H9 (cell line): ENCODE results near the gene MTHFS. TPM values are rescaled to one million over a fixed set of nuclear protein-coding genes. Genes with fewer than 3 reads are reported as not detected.

Experiments
- DNase-seq: peaks from one replicate; pipeline ENCODE4 v3.0.0-alpha.2; 2017
- H2AFZ ChIP-seq: one replicate; pipeline ENCODE4 v1.6.1; 2013; ENCODE audit warnings: mild to moderate bottlenecking, low read length, control low read depth, moderate library complexity
- H2AK5ac ChIP-seq: 2 replicates; pipeline ENCODE4 v1.6.1; 2013; ENCODE audit warnings: low read length, control low read depth, mixed read lengths; ENCODE audit not compliant: insufficient read length
- H2BK120ac ChIP-seq: one replicate; pipeline ENCODE4 v1.6.1; 2013; ENCODE audit warnings: low read depth, mild to moderate bottlenecking, low read length, control low read depth, inconsistent platforms; ENCODE audit not compliant: poor library complexity, severe bottlenecking
- H2BK12ac ChIP-seq: 2 replicates; pipeline ENCODE4 v1.6.1; 2013; ENCODE audit warnings: low read length, control low read depth, mixed read lengths, low read depth; ENCODE audit not compliant: insufficient read length
- H2BK15ac ChIP-seq: 2 replicates; pipeline ENCODE4 v1.6.1; 2013; ENCODE audit warnings: low read depth, low read length, control low read depth
- H2BK20ac ChIP-seq: one replicate; pipeline ENCODE4 v1.6.1; 2013; ENCODE audit warnings: low read depth, mild to moderate bottlenecking, low read length, control low read depth, inconsistent platforms; ENCODE audit not compliant: poor library complexity, severe bottlenecking
- H2BK5ac ChIP-seq: 2 replicates; pipeline ENCODE4 v1.6.1; 2013; ENCODE audit warnings: low read length, control low read depth, mixed read lengths; ENCODE audit not compliant: insufficient read length
- H3K14ac ChIP-seq: 2 replicates; pipeline ENCODE4 v1.6.1; 2013; ENCODE audit warnings: low read length, control low read depth; ENCODE audit not compliant: insufficient read depth
- H3K18ac ChIP-seq: 2 replicates; pipeline ENCODE4 v1.6.1; 2013; ENCODE audit warnings: low read depth, mild to moderate bottlenecking, mixed read lengths, low read length, control low read depth; ENCODE audit not compliant: insufficient read length
- H3K23ac ChIP-seq: 2 replicates; pipeline ENCODE4 v1.6.1; 2013; ENCODE audit warnings: low read length, control low read depth, mixed read lengths, low read depth; ENCODE audit not compliant: insufficient read length
- H3K23me2 ChIP-seq: 2 replicates; pipeline ENCODE4 v1.6.1; 2013; ENCODE audit warnings: low read depth, mild to moderate bottlenecking, mixed read lengths, low read length, control low read depth; ENCODE audit not compliant: insufficient read length, poor library complexity, severe bottlenecking
- H3K27ac ChIP-seq: 2 replicates; pipeline ENCODE4 v1.5.1; 2013; ENCODE audit warnings: low read length, control low read depth, mixed read lengths, low read depth; ENCODE audit not compliant: insufficient read length
- H3K27me3 ChIP-seq: 2 replicates; pipeline ENCODE4 v1.6.1; 2013; ENCODE audit warnings: low read length, control low read depth, inconsistent platforms; ENCODE audit not compliant: insufficient read depth
- H3K4ac ChIP-seq: 2 replicates; pipeline ENCODE4 v1.6.1; 2013; ENCODE audit warnings: low read depth, mild to moderate bottlenecking, control low read depth, inconsistent platforms, low read length, moderate library complexity
- H3K4me1 ChIP-seq: 2 replicates; pipeline ENCODE4 v1.6.1; 2013; ENCODE audit warnings: low read length, control low read depth, inconsistent platforms; ENCODE audit not compliant: insufficient read depth
- H3K4me2 ChIP-seq: 2 replicates; pipeline ENCODE4 v1.6.1; 2013; ENCODE audit warnings: low read length, control low read depth, mixed read lengths; ENCODE audit not compliant: insufficient read length, insufficient read depth
- H3K56ac ChIP-seq: 2 replicates; pipeline ENCODE4 v1.6.1; 2013; ENCODE audit warnings: low read depth, mild to moderate bottlenecking, mixed read lengths, low read length, control low read depth; ENCODE audit not compliant: insufficient read length
- H3K79me1 ChIP-seq: 2 replicates; pipeline ENCODE4 v1.6.1; 2013; ENCODE audit warnings: low read depth, mild to moderate bottlenecking, moderate library complexity, low read length, control low read depth, inconsistent platforms; ENCODE audit not compliant: insufficient read depth, poor library complexity, severe bottlenecking
- H3K79me2 ChIP-seq: 2 replicates; pipeline ENCODE4 v1.6.1; 2013; ENCODE audit warnings: low read length, control low read depth, inconsistent platforms; ENCODE audit not compliant: insufficient read depth
- H3K9ac ChIP-seq: 2 replicates; pipeline ENCODE4 v1.6.1; 2013; ENCODE audit warnings: low read length, control low read depth, mixed read lengths; ENCODE audit not compliant: insufficient read length; ENCODE audit errors: extremely low read depth
- H3K9me3 ChIP-seq: one replicate; pipeline ENCODE4 v1.6.1; 2013; ENCODE audit warnings: low read depth, low read length, inconsistent platforms; ENCODE audit not compliant: control insufficient read depth
- H3T11ph ChIP-seq: one replicate; pipeline ENCODE4 v1.6.1; 2013; ENCODE audit warnings: mild to moderate bottlenecking, low read length, control low read depth, inconsistent platforms
- H4K20me1 ChIP-seq: one replicate; pipeline ENCODE4 v1.6.1; 2013; ENCODE audit not compliant: control insufficient read depth, insufficient read length, insufficient read depth
- H4K5ac ChIP-seq: 2 replicates; pipeline ENCODE4 v1.6.1; 2013; ENCODE audit warnings: low read depth, mild to moderate bottlenecking, mixed read lengths, low read length, control low read depth; ENCODE audit not compliant: insufficient read length
- H4K8ac ChIP-seq: replicated peaks from 2 replicates; pipeline ENCODE4 v1.6.1; 2013; ENCODE audit warnings: low read length, control low read depth, mixed read lengths, low read depth; ENCODE audit not compliant: insufficient read length
- H4K91ac ChIP-seq: 2 replicates; pipeline ENCODE4 v1.6.1; 2013; ENCODE audit warnings: low read depth, mild to moderate bottlenecking, moderate library complexity, mixed read lengths, low read length, control low read depth; ENCODE audit not compliant: insufficient read length
- H3K27ac Mint-ChIP-seq, 3 experiments: 2 replicates in 2 of 3; 3 replicates in 1 of 3; pipeline ENCODE4 v1.8.0; 2020 to 2021; ENCODE audit warnings: mixed read lengths in 3 of 3, mild to moderate bottlenecking in 1 of 3, moderate library complexity in 1 of 3
- H3K27me3 Mint-ChIP-seq: 2 replicates; pipeline ENCODE4 v1.8.0; 2021; ENCODE audit warnings: low read depth, mild to moderate bottlenecking, moderate library complexity, mixed read lengths
- H3K36me3 Mint-ChIP-seq, 3 experiments: 2 replicates in 2 of 3; 3 replicates in 1 of 3; pipeline ENCODE4 v1.8.0; 2020 to 2021; ENCODE audit warnings: low read depth in 3 of 3, mixed read lengths in 3 of 3; ENCODE audit not compliant: insufficient read depth in 1 of 3
- H3K4me1 Mint-ChIP-seq, 2 experiments: 2 replicates each; pipeline ENCODE4 v1.8.0; 2020; ENCODE audit warnings: mixed read lengths in 2 of 2
- H3K4me3 Mint-ChIP-seq, 2 experiments: 2 replicates in 1 of 2; 3 replicates in 1 of 2; pipeline ENCODE4 v1.8.0; 2020 to 2021; ENCODE audit warnings: mild to moderate bottlenecking in 2 of 2, mixed read lengths in 2 of 2, moderate library complexity in 1 of 2
- H3K9me3 Mint-ChIP-seq, 2 experiments: 2 replicates in 1 of 2; 3 replicates in 1 of 2; pipeline ENCODE4 v1.8.0; 2020; ENCODE audit warnings: mild to moderate bottlenecking in 2 of 2, mixed read lengths in 2 of 2, moderate library complexity in 1 of 2
- CTCF ChIP-seq: fragments of 200-600 bp; sonication (generic); conservative IDR thresholded peaks from 3 replicates; pipeline ENCODE4 v1.8.0; 2021; ENCODE audit warnings: antibody characterized with exemption, mild to moderate bottlenecking
- total RNA-seq: library from RNA; stranded (reverse); gene quantifications from 2 replicates; pipeline ENCODE4 v1.2.1, GENCODE V29; 2021

The MTHFS gene
- total RNA-seq, 1 experiment from 2014 or later, result 36.9 TPM

GRCh38 chr15:79820176-79820575 lies 76.6 kb downstream of the MTHFS start:
- no peak for TF ChIP-seq CTCF
- H3K4me2 ChIP-seq, result no peak overlapping the region
- H4K91ac ChIP-seq, result no peak overlapping the region
- H3K9ac ChIP-seq, result no peak overlapping the region
- H3K79me2 ChIP-seq, result no peaks in the 10 kb centered on the region
- no peaks in the 10 kb centered on the region for H3K79me1 ChIP-seq
- no peak overlapping the region for H2BK5ac ChIP-seq
- H3K23me2 ChIP-seq, result no peaks in the 10 kb centered on the region
- no peak overlapping the region for H3K4ac ChIP-seq
- H4K20me1 ChIP-seq, result no peaks in the 10 kb centered on the region
- no peak overlapping the region for H3K56ac ChIP-seq
- H3K4me1 Mint-ChIP-seq, result peaks cover 14 to 16% of the 10 kb centered on the region in 2 experiments
- H3K4me3 Mint-ChIP-seq, result no peak overlapping the region
- H3K14ac ChIP-seq, result no peak overlapping the region
- H4K8ac ChIP-seq, result no peak overlapping the region
- H3T11ph ChIP-seq, result no peak overlapping the region
- H2AK5ac ChIP-seq, result no peak overlapping the region
- peaks cover 14 to 16% of the 10 kb centered on the region in 2 experiments for H3K9me3 Mint-ChIP-seq
- no peak overlapping the region for H2BK120ac ChIP-seq
- H3K27ac ChIP-seq, result no peak overlapping the region
- peaks cover 2% of the 10 kb centered on the region for H3K4me1 ChIP-seq
- no peak overlapping the region for H4K5ac ChIP-seq
- peaks cover 11 to 23% (median 14%) of the 10 kb centered on the region in 3 experiments for H3K36me3 Mint-ChIP-seq
- H3K27ac Mint-ChIP-seq, result no peak overlapping the region
- no peak overlapping the region for H3K23ac ChIP-seq
- H3K18ac ChIP-seq, result no peak overlapping the region
- no peak overlapping the region for H2BK20ac ChIP-seq
- no peak for DNase-seq
- no peaks in the 10 kb centered on the region for H3K27me3 ChIP-seq
- H2BK15ac ChIP-seq, result no peak overlapping the region
- H2BK12ac ChIP-seq, result no peak overlapping the region
- no peaks in the 10 kb centered on the region for H3K9me3 ChIP-seq
- no peak overlapping the region for H2AFZ ChIP-seq
- no peaks in the 10 kb centered on the region for H3K27me3 Mint-ChIP-seq
